Fibroblast of villous mesenchyme (primary cell): ENCODE results near the gene PCGF5. TPM values are rescaled to one million over a fixed set of nuclear protein-coding genes. Genes with fewer than 3 reads are reported as not detected.

Experiments used
- DNase-seq: peaks from one replicate; pipeline ENCODE4 v3.0.0-alpha.2; 2010; ENCODE audit warnings: low read depth
- H3K4me3 ChIP-seq: 2 replicates; pipeline ENCODE4 v1.5.1; 2011; ENCODE audit warnings: low read depth, mild to moderate bottlenecking, low read length
- total RNA-seq: library from RNA; depleted of rRNA; stranded (reverse); fragments of >200 nt; gene quantifications from 2 replicates; pipeline ENCODE4 v1.2.3, GENCODE V29; 2012
- TF ChIP-seq, protein P1 (sequence below): IDR thresholded peaks from 2 replicates; pipeline ENCODE4 v1.5.1; 2012; ENCODE audit warnings: low read depth, mild to moderate bottlenecking, low read length; ENCODE audit not compliant: insufficient read depth

PCGF5 gene
- total RNA-seq, 1 donor = 29.4 TPM

- DNase-seq = peak; percentile 21
- TF ChIP-seq, protein P1, sequence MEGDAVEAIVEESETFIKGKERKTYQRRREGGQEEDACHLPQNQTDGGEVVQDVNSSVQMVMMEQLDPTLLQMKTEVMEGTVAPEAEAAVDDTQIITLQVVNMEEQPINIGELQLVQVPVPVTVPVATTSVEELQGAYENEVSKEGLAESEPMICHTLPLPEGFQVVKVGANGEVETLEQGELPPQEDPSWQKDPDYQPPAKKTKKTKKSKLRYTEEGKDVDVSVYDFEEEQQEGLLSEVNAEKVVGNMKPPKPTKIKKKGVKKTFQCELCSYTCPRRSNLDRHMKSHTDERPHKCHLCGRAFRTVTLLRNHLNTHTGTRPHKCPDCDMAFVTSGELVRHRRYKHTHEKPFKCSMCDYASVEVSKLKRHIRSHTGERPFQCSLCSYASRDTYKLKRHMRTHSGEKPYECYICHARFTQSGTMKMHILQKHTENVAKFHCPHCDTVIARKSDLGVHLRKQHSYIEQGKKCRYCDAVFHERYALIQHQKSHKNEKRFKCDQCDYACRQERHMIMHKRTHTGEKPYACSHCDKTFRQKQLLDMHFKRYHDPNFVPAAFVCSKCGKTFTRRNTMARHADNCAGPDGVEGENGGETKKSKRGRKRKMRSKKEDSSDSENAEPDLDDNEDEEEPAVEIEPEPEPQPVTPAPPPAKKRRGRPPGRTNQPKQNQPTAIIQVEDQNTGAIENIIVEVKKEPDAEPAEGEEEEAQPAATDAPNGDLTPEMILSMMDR = no peak
- no peak overlapping the region for H3K4me3 ChIP-seq
Observed at GRCh38 chr10:91190388-91190870, 30.0 kb upstream of the PCGF5 start.

DNA sequence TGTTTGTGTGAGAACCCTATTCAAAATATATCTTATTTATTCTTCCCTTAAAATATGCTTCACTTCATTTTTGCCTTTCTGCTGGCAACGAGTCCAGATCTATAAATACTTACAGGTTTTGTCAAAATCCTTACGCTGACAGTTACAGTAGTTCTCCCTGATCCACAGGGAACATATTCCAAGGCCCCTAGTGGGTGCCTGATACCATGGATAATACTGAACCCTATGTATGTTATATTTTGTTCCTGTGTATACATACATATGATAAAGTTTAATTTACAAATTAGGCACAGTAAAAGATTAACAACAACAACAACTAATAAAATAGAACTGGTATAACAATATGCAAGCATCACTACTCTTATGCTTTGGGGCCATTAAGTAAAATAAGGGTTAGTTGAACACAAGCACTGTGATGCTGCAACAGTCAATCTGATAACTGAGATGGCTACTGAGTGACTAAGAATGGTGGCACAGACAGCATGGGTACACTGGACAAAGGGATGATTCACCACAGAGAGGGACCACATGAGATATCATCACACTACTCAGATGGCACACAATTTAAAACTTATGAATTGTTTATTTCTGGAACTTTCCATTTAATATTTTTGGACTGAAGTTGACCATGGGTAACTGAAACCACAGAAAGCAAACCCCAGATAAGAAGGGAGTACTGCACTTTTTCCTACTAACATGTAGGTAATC is 29.4 kb upstream of the PCGF5 start:
- DNase-seq = peak; percentile 29
- no peak overlapping the region for H3K4me3 ChIP-seq
- TF ChIP-seq, protein P1 = no peak

DNA sequence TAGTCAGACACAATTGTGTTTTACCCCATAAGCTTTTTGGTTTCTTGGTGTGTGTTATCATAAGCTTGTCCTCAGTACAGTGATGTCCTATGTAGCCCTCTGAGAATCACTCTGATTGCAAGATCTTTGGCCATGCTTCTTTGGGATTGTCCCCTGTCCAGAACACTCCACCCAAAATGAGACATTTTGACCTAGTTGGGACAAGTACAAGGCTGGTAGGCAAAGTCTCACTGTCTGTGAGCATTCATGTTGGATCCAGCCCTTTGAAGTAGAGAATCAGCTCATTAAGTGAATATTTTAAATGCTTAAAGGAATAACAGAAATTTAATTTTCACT is 28.9 kb upstream of the PCGF5 start:
- DNase-seq = no peak
- TF ChIP-seq, protein P1 = no peak
- no peak overlapping the region for H3K4me3 ChIP-seq

GRCh38 chr10:91194497-91195179 is 25.8 kb upstream of the PCGF5 start:
- peak; percentile 32 for DNase-seq
- no peak overlapping the region for H3K4me3 ChIP-seq
- TF ChIP-seq, protein P1 = no peak

- no peak overlapping the region for H3K4me3 ChIP-seq
- TF ChIP-seq, protein P1 = no peak
- no peak for DNase-seq
Observed at GRCh38 chr10:91196268-91197048, 24.0 kb upstream of the PCGF5 start.

DNA sequence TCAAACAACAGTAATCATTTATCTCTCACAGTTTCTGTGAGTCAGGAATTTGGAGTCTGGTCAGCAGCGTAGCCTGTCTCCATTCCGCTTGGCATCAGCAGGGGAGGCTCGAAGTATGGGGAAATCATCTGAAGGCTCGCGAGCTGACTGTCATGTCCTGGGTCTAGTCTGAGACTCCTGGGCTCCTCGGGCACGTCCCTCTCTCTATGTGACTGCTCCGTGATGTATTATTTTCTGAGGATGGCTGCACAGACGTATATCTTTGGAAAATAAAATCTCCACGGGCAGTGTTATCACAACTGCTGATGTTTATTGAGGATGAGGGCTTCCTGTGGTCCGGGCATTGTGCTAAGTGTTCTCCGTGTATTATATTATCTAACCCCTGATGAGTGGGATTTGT is 23.3 kb upstream of the PCGF5 start:
- TF ChIP-seq, protein P1 = no peak
- no peak overlapping the region for H3K4me3 ChIP-seq
- DNase-seq = peak; percentile 70
